Esophagus squamous epithelium (tissue), 5 donors: ENCODE results near the gene NAPB. TPM values are rescaled to one million over a fixed set of nuclear protein-coding genes. Genes with fewer than 3 reads are reported as not detected.
"Not testable (repeated sequence)": the region's sequence is repeated elsewhere in the genome, so short reads cannot be mapped to it uniquely, and the experiment has no call there.

ENCODE experiments used
- DNase-seq: peaks from one replicate; lab custom pipeline; 2025; lab: John Stamatoyannopoulos, UW
- H3K27ac ChIP-seq, 4 donors: fragments of 200-600 bp; sonication (generic); one replicate each; pipeline ENCODE4 v1.5.1; 2016 to 2019; ENCODE audit warnings: mild to moderate bottlenecking in 1 of 4
- H3K27me3 ChIP-seq, 4 donors: fragments of 200-600 bp; sonication (generic); 1 replicate in 3 of 4; 2 replicates in 1 of 4; pipeline versions ENCODE4 v1.5.1 to v1.6.0; 2017 to 2021; ENCODE audit warnings: antibody characterized with exemption in 1 of 4
- H3K36me3 ChIP-seq, 3 donors: fragments of 200-600 bp; sonication (generic); one replicate each; pipeline ENCODE4 v1.5.1; 2016 to 2019
- H3K4me1 ChIP-seq, 3 donors: fragments of 200-600 bp; sonication (generic); one replicate each; pipeline ENCODE4 v1.5.1; 2017 to 2019
- H3K4me3 ChIP-seq, 4 donors: fragments of 200-600 bp; sonication (generic); 1 replicate in 3 of 4; 2 replicates in 1 of 4; pipeline ENCODE4 v1.5.1; 2016 to 2019; ENCODE audit warnings: mild to moderate bottlenecking in 2 of 4, moderate library complexity in 1 of 4
- H3K9me3 ChIP-seq, 3 donors: fragments of 200-600 bp; sonication (generic); one replicate each; pipeline ENCODE4 v1.5.1; 2016 to 2019
- CTCF ChIP-seq, 6 experiments: fragments of 450-650 bp in 4 of 6; fragments of 200-600 bp in 2 of 6; sonication (generic) in 2 of 6; IDR thresholded peaks; one replicate each; pipeline ENCODE4 v1.5.1; 2016 to 2019; ENCODE audit warnings: antibody characterized with exemption in 6 of 6, mild to moderate bottlenecking in 4 of 6, moderate library complexity in 4 of 6
- POLR2A ChIP-seq, 4 donors: fragments of 450-650 bp; IDR thresholded peaks; one replicate each; pipeline ENCODE4 v1.6.1; 2017; ENCODE audit warnings: antibody characterized with exemption in 4 of 4, mild to moderate bottlenecking in 4 of 4, moderate library complexity in 3 of 4
- WGBS, 2 donors: methylation state at CpG; one replicate each; pipeline ENCODE4 v1.1.5; 2018; 5-methylcytosine and 5-hydroxymethylcytosine counted together
- intact Hi-C: fragments of 100-400 bp; cut with DNase I; formaldehyde crosslinking; loops from one replicate; pipeline ENCODE4 v1.15.0; 2022
- total RNA-seq, 4 donors: library from RNA; depleted of rRNA; stranded (reverse); fragments of >200 nt; gene quantifications; one replicate each; pipeline ENCODE4 v1.1.0, GENCODE V29; 2016
- donor health status: DM: yes; HTN: yes; CAD: no.

NAPB gene
- total RNA-seq, 4 donors from 2014 or later: 7.7 to 16.0 (median 8.7) TPM

DNA sequence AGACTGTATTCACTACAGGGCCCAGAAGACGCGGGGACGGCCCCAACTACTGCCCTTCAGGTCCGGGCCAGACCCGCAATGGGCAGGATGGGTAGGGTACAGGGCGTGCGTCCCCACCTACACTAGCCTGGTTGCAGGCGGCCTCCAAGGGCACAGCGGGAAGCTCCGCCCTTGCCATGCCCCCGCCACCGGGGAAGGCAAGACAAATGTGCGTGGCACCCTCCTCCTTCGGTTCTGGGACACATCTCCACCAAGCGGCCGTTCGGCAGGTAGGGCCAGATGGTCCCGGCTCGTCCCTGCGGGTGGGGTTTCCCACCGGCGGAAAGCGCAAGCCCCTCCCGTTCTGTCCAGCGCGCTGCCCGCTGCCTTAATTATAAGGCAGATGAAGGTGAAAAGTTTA is 65.1 kb downstream of the NAPB start:
- WGBS, 2 donors: 78 to 80% methylated on average over 13 to 26 of the region's 27 CpGs
- H3K36me3 ChIP-seq: peaks cover 0 to 29% (median 4%) of the 10 kb centered on the region in 3 donors
- H3K27ac ChIP-seq: peak overlapping the region in 2 of 4 donors; percentile 96 to 97
- no peaks in the 10 kb centered on the region for H3K27me3 ChIP-seq
- DNase-seq: no peak
- peaks cover 15 to 58% (median 32%) of the 10 kb centered on the region in 3 donors for H3K4me1 ChIP-seq
- H3K9me3 ChIP-seq: no peaks in the 10 kb centered on the region
- no peak overlapping the region for H3K4me3 ChIP-seq
- no peak for TF ChIP-seq CTCF (IDR thresholded peaks at IDR 0.05)
- TF ChIP-seq POLR2A (IDR thresholded peaks at IDR 0.05): no peak
- intact Hi-C loops: no loop called here

DNA sequence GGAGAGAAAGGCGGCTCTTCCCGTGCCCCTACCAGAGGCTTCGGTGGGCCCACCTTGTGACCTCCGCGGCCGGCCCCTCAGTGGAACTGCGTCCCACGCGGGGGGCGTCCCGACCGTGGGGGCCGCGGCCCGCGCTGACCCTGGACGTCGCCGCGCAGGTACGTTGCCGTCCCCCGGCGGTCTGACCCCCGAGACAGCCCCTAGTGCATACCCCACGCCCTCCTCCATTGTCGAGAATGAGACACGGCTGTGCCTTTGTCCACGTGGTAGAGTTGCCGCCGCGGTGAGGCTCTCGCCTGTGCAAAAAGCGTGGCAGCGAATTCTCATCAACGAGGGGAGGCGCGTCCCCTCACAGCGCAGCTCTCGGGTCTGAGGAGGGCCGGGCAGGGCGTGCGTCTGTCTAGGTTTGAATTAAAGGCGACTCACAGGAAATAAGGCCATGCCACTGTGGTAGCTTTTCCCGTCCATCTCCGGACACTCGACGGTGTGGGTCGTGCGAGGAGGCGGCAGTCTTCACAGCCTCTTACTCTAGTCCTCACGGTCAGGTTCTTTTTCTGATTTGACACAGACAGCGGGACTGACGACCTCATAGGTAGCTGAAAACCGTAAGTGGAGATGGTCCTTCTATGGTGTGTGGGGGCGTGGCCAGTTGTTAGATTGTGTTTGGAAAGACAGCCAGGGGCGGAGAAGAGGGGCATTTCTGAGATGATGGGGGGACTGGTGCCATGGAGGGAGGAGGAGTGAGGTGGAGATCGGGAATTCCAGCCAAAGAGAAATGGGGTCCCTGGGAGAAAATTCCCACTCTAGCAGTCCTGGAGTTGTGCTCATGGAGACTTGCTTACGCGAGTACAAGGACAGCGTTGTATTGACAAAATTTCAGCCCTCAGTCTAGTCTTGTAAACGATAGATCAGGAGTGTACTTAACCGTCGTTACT is 70.1 kb downstream of the NAPB start:
- WGBS, 2 donors: 2 to 4% methylated on average over 23 to 27 of the region's 64 CpGs
- peak overlapping the region; percentile 95 to 99 (median 98) for H3K27ac ChIP-seq
- TF ChIP-seq CTCF (IDR thresholded peaks at IDR 0.05) (no peak), POLR2A (IDR thresholded peaks at IDR 0.05) (no peak)
- peaks cover 14 to 43% (median 19%) of the 10 kb centered on the region in 3 donors for H3K4me1 ChIP-seq
- H3K27me3 ChIP-seq: no peaks in the 10 kb centered on the region
- DNase-seq: no peak
- no peaks in the 10 kb centered on the region for H3K9me3 ChIP-seq
- peaks cover 0 to 26% (median 4%) of the 10 kb centered on the region in 3 donors for H3K36me3 ChIP-seq
- intact Hi-C loops: no loop called here
- peak overlapping the region; percentile 76 to 84 (median 82) for H3K4me3 ChIP-seq

DNA sequence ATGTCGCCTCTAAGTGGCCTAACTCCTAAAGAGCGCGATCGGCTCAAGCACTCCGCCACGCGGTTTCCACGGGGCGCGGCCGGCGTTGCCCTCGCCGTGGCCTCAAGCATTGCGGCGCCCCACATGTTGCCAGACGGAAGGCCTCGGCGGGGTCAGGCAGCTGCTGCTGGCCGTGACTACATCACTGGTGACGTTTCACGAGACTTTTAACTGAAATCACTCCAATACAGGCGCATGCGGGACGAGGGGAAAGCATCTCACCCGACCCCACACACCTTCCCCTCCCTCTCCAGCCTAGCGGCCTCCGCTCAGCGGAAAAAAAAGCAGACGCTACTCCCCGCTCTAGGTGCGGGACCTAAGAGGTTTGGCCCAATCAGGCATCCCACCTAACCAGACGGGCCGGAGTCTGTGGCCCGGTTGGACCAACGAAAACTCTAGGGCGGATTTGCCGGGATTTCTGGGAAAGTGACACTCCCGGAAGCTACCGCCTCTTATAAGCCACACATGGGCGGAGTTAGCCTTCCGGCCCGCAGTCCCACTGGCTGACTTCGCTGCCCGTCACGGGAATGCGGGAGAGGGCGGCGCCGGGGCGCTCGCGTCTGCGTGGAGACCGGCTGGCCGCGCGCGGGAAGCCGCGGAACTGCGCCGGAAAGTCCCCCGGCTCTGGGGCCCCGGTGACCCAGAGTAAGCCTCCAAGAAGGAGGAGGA is 70.9 kb downstream of the NAPB start, which contains the start of gene NXT1:
NXT1 (plus strand) TSS at position 596 of the 708 bp plus-strand sequence. CDS start 3,251 bp downstream, outside the sequence.
- intact Hi-C loops: no loop called here
- H3K4me1 ChIP-seq: peaks cover 14 to 41% (median 19%) of the 10 kb centered on the region in 3 donors
- WGBS, 2 donors: 0% methylated on average over 1 to 35 of the region's 65 CpGs
- peaks cover 0 to 18% (median 4%) of the 10 kb centered on the region in 3 donors for H3K36me3 ChIP-seq
- H3K9me3 ChIP-seq: no peaks in the 10 kb centered on the region
- TF ChIP-seq CTCF (IDR thresholded peaks at IDR 0.05) (no peak), POLR2A (IDR thresholded peaks at IDR 0.05) (peak in 3 of 4 donors; percentile 72 to 91 (median 81))
- no peaks in the 10 kb centered on the region for H3K27me3 ChIP-seq
- peak within 1 kb of the TSS; percentile 95 to 99 (median 98) for H3K27ac ChIP-seq
- peak within 1 kb of the TSS; percentile 76 to 84 (median 82) for H3K4me3 ChIP-seq
- peak; percentile 85 for DNase-seq

GRCh38 chr20:23349338-23350195 is 71.7 kb downstream of the NAPB start:
- Histone ChIP-seq H3K4me3 (peak overlapping the region; percentile 76 to 84 (median 82)), H3K9me3 (no peaks in the 10 kb centered on the region), H3K4me1 (peaks cover 14 to 41% (median 19%) of the 10 kb centered on the region in 3 donors), H3K27me3 (no peaks in the 10 kb centered on the region), H3K27ac (peak overlapping the region; percentile 95 to 99 (median 98)), H3K36me3 (peaks cover 0 to 10% (median 4%) of the 10 kb centered on the region in 3 donors)
- intact Hi-C loops: loop anchor here (10.0 kb wide), 1 partner anchor 315 kb away; the partner anchor contains the start of gene SSTR4
- 7% methylated on average over 19 to 21 of the region's 23 CpGs for WGBS, 2 donors
- peak; percentile 67 for DNase-seq
- TF ChIP-seq POLR2A (IDR thresholded peaks at IDR 0.05): no peak
- peak in 5 of 6 experiments; percentile 37 to 60 (median 52) for TF ChIP-seq CTCF (IDR thresholded peaks at IDR 0.05)

- H3K4me3 ChIP-seq, H3K36me3 ChIP-seq, DNase-seq, H3K9me3 ChIP-seq, H3K27me3 ChIP-seq: not testable (repeated sequence)
- intact Hi-C loops: loop anchor here (10.0 kb wide), 1 partner anchor 314 kb away; the partner anchor contains the start of gene SSTR4
- Histone ChIP-seq H3K27ac (peak overlapping the region in 3 of 4 donors; percentile 95 to 99 (median 97)), H3K4me1 (peaks cover 14 to 41% (median 19%) of the 10 kb centered on the region in 3 donors)
- 90 to 97% methylated on average over 4 to 6 of the region's 6 CpGs for WGBS, 2 donors
Observed at GRCh38 chr20:23348510-23348909, 72.8 kb downstream of the NAPB start.
